HG03039 (cell line): Measurements from ENCODE around the gene OPHN1.

ENCODE experiments used
- ATAC-seq: cut with Tn5 transposase; IDR thresholded peaks from one replicate; pipeline ENCODE4 v1.9.1; 2021; ENCODE audit warnings: mild to moderate bottlenecking, moderate library complexity; ENCODE audit not compliant: unreplicated experiment

Gene OPHN1

DNA sequence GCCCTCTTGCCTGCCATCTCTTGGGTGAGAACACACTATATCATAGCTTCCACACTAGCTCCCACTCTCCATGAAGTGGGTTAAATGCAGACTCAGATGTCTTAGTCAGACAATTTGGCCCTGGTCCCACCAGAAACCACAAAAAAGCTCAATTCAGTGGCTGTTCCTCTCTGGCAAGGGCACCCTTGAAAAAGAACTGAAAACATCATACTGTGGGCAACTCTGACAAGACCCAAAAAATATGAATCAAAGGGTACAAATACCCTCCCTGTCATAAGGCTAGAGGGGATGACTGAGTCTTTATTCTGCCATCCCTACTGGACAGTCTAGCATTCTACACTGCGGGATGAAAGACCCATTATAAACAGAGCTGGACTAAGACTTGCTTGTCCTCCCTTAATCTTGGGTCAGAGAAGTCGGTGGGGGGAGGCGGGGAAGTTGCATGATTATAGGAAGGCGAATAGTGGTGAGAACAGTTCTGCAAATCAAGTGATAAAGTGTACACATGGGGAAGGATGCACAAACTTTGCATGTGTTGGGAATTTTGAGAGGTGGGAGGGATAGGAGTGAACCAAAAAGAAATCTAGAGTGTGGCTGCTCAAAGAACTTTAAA, 172.1 kb downstream of the OPHN1 start:
- no peak for ATAC-seq

DNA sequence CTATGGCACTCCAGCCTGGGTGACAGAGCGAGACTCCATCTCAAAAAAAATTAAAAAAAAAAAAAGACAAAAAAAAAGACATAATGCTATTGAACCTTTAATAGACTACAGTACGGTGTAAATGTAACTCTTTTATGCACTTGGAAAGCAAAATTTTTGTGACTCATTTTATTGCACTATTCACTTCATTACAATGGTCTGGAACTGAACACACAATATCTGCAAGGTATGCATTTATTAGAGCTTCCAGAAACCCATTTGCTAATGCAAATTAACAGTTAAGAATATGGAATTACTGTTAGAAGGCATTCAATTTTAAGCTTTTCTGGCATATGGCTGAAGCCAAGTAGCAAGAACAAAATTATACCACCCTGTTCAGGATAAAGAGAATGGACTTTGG, 176.3 kb downstream of the OPHN1 start:
- ATAC-seq: no peak

DNA sequence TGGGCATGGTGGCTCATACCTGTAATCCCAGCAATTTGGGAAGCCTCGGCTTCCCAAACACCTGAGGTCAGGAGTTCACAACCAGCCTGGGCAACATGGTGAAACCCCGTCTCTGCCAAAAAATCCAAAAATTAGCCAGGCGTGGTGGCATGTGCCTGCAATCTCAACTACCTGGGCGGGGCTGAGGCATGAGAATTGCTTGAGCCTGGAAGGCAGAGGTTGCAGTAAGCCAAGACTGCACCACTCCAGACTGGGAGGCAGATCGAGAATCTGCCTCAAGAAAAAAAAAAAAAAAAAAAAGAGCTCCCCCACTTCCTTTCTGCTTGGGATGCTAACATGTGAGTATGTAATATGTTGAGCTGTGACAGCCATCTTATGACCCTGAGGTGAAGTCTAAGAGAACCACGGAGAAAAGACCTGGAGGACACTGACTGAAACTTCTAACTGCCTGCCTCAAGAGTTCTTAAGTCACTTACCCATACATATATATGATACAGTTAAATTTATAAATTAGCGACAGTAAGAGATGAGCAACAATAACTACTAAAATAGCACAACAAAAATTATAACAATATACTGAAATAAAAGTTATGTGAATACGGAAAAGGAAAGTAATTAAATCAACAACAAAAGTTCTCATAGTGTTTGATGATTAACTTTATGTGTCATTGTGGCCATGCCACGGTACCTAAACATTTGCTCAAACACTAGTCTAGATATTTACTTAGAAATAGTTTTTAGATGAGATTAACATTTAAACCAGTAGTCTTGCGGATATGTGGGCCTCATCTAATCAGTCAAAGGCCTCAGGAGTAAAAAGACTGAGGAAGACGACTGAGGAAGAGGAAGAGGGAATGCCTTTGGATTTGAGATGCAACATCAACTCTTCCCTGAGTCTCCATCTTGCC, 178.3 kb downstream of the OPHN1 start:
- ATAC-seq: no peak

DNA sequence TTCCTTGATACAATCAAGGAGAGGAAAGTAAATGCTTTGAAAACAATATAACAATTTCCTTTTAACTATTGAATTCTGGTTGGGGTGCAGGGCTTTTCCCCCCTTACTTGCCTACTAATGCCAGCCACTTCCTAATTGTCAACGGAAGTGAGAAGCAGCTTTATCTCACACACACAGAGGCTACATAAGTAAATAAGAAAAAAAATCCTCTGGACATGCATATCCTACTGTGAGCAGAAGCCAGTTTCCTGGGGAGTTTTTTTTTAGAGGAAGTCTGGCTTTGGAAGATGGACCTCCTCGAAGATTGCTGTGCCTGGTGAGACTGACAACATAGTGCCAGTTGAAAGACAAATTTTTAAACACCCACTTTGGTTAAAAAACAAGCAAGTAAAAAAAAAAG, 180.6 kb downstream of the OPHN1 start:
- ATAC-seq: no peak

DNA sequence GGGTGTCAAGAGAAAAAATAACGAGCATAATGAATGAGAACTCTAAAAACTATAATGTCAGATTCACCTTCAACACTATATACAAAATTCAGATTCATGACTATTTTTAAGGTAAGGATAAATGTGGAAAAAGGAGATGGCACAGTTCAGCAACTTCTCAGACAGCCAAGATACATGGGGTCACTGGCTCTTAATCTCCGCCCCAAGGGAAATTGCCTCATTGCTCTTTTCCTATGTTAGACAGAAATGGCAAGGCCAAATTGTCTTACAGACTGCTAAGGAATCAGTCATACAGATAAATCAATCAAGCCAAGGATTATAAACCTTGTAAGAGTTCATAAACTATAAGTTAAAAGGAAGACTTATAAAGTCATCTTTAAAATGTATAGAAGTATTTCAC, 183.4 kb downstream of the OPHN1 start:
- ATAC-seq: no peak

GRCh38 chrX:68249401-68249831, 183.9 kb downstream of the OPHN1 start:
- ATAC-seq: no peak

DNA sequence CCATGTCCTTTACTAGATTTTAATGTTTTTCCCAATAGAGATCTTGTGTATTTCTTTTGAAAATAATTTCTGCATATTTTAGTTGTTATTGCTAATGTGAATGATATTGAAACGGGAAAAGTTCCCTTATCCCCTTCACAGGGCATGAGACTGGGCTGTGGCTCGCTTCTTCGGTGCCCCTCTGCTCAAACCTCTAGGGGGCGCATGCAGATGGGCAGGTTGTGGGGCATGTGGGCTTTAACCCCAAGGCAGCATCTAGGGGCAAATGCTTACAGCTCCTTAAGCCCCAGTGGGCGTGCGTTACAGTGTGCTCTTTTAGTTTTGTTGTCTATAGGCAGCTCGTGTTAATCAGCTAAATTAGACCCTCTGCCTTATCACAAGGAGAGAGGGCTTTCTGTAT, 194.7 kb downstream of the OPHN1 start:
- ATAC-seq: no peak

DNA sequence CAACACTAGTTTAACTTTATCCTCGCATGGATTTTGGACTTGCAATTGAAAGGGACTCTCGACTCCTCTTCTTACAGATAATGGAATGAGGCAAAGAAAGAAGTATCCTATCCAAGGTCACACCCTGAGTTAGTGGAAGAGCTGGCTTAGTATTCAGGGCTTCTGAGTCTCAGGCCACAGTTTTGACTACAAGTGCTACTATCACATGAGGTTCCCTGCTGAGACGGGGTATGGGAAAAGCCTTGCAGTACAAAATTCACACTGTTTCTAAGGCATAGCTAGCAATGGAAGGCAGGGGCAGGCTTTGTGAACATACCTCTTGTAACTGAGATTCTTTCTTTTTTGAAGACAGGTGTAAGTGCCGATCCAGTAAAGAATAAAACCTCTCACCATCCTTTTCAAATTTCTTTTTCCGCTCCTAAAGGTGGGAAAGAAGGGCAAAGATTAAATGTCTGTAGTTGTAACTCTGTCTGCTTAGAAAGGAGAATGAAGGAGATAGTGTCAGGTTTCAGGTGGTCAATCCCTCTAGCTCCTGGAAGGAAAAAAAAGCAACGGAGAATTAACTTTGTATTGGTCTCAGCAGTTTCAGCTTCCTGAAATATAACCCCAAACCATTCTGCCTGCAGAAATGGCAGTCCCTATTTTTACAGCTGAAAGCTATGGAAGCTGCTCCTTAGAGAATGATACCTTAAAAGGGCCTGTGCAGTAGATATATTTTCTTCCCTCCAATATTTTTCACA, 199.0 kb downstream of the OPHN1 start:
- no peak for ATAC-seq

- ATAC-seq: no peak
These were observed 201.1 kb downstream of the OPHN1 start for GRCh38 chrX:68232206-68232605.

DNA sequence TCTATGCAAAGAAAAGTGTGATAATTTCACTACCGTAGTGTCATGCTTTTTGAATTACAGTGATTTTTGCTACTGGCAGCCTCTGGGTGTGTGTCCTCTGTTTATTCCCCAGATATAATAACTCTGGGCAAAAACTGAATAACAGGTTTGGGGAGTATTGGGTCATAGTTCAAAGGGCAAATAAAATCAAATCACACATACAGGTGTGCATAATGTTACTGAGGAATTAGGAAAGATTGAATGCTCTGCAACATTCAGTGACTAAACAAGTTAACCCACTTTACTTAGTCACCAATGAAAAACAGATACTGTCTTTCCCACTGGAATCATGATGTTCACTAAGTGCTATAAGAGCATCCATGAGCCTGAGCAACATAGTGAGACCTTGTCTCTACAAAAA, 224.3 kb downstream of the OPHN1 start:
- no peak for ATAC-seq

DNA sequence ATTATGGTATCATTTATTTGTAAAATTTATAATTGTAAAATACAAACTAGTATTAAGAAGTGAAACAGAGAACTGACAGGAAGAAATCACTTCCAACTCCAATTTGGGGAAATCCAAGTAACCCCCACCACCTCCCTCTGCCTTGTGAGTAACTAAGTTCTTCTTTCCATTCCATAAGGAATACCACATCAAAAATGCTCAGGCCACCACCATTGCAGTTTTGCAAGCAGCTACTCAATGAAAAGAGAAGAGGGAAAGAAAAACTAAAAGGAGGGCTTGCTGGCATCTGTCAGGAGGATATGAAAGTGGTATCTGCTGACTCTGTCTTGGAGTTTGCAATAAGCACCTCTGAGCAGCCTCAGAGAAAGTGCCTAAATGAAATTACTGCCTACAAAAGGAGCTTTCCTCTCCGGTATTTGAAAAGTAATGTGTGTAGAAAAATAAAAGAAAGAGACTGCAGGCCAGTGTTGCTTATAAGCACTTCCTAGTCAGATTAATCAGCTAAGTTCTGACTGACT, 228.7 kb downstream of the OPHN1 start:
- no peak for ATAC-seq

DNA sequence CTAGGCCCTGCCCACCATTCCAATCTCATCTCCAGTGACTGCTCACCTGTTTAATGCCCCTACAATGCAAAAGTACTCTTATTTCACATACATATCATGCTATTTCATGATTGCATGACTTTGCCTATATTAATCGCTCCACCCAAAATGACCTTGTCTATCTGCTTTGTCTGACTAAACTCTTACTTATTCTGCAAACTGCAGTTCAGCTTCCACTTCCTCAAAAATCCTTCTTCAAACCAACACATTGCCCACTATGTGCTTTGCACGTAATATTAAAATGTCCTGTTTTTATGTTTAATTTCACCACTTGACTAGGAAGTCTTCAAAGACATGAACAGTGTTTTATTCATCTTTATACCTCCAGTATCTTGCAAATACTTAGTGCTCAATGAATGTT, 229.6 kb downstream of the OPHN1 start:
- no peak for ATAC-seq

DNA sequence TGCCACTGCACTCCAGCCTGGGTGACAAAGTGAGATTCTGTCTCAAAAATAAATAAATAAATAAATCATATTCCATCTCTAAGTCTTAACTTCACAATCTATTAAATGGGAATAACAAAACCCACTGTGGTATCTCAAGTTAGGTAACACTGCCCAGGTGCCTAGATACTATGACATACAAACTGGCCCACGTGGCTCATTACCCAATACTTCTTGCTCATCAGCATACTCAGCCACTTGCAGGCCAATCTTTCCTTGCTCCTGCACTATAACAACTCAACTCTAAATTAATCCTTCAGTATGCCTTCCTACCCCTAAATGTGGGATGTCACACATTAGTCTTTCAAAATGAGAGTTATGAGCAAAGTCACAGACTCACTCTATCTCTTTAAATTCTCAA, 230.1 kb downstream of the OPHN1 start:
- ATAC-seq: no peak

- ATAC-seq: no peak
These were observed 234.0 kb downstream of the OPHN1 start for GRCh38 chrX:68199062-68199848.

DNA sequence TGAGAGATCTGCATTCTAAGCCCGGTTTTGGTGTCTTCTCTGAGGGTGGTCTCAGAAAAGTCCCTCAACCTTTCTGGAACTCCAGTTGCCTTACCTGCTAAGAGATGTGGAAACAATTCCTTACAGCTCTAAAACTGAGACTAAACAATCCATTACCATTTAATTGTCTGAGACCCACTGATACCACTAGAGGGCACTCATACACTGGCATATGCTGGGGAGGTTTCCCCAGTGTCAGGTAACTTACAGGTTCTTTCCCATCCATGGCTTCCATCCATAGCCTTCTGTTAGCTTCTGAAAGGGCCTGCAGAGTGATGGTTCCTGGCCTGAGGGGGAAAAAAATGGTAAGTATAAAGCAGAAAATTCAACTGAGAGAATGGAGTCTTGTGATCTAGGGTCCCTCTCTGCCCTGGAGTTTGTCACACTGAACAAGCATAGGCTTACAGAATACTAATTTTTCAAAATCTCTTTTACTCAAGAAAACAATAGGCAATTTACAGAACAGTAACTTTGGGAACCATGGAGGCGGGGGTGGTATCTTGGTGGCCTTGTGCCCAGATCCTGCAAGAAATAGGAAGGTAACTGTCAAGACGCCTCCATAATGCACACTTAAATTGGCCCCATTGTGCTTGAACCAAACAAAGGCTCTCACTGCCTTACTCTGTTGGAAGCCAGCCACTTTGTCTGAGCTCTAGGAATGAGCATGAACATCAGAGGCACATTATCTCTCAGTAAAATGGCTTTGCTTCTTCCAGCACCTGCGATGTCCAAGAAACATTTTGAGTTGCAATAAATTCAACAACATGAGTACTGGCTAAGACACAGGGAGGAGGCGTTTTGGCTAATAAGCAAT, 236.1 kb downstream of the OPHN1 start:
- ATAC-seq: no peak

- ATAC-seq: no peak
These were observed 237.7 kb downstream of the OPHN1 start for GRCh38 chrX:68195561-68195960.

- ATAC-seq: no peak
These were observed 239.5 kb downstream of the OPHN1 start for GRCh38 chrX:68193786-68194185.

DNA sequence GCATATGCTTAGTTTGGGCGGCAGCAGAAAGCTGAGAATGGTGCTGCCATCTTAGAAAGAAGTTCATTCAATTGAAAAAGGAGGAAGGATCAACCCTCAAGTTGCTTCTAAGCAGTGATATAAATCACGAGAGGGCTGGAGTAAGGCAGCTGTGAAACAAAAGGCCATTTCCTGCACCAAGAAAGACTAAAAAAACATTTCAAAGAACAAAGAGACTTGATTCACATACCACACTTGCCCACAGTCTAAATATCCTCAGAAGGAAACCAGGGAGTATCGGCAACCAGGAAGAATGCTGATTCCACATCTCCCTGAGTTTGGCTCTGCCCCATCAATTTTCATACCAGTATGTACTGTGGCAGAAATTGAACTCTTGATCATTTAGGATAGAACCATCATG, 240.1 kb downstream of the OPHN1 start:
- ATAC-seq: no peak

DNA sequence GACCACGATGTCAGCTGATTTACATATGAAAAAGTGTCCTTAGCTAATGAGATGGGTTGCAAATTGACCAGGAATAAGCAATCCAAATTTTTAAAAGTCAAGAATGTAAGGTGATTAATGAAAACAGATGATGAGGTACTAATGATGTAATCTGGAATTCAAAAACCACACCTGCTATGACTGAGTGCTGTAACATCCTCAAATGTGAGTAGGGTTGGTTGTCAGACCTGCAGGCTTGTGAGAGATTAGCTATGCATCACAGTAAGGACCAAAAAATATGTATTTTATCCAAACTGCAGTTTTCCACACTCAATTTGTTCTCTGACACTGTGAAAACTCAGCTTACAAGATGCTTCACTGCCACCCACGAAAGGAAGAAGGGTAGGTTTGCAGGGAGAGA, 242.5 kb downstream of the OPHN1 start:
- no peak for ATAC-seq
